GM12891 (cell line): ENCODE data around the gene SEPTIN5.

Experiments used
- POLR2A ChIP-seq: IDR thresholded peaks from 2 replicates; pipeline ENCODE4 v1.6.1; 2011; ENCODE audit warnings: low read depth, low read length, control low read depth
- TAF1 ChIP-seq: IDR thresholded peaks from 2 replicates; pipeline ENCODE4 v1.6.1; 2011; ENCODE audit warnings: low read depth, low read length, control low read depth

DNA sequence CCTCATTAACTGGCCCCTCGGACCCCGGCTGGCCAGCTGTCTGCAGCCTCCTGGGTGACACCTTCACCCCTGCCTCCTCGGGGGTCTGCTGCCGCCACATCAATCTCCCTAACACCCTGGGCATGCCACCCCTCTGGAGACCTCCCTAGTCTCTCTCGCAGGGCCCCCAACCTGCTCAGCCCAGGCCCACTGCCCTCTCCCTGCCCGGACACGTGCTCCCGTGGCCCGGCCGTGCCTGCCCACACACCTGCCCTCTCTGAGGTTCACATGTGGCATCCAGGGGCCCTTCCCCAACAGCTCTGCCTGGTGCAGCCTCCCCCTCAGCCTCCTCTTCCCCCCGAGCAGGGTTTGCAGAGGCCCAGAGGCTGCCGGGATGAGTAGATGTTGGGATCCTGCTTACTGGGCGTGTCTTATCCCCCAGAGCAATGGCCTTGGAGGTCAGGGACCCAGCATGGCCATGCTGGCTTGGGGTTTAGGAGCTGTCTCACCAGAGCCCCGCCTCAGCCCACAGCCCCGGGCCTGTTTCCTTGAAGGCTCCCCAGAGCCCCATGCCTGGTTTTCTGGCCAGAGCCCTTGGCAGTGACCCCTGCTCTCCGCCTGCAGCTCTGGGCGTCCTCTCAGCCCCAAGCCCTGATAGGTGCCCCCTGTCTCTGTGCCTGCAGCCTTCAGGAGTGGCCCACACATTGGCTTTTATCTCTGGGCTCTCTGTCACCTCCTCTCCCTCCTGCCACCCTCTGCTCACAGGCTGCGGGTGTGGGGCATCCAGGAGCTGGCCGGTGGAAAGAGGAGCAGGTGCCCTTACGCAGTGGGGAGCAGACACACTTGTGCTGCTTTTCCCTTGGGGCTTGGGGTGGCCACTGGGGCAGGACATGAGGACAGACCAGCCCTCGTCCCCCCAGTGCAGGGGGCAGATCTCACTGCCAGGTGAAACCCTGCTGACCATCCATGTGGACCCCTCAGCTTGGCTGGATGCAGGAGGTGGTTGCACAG, 25.7 kb upstream of the SEPTIN5 start:
- no peak for TF ChIP-seq POLR2A
- no peak for TF ChIP-seq TAF1
